HL-60 (cell line): ENCODE measurements around the gene ZBTB34.
A peak's percentile ranks its signal among the peaks of the same experiment; 100 is the strongest.

ENCODE experiments used
- DNase-seq, 2 experiments: peaks; one replicate each; pipeline ENCODE4 v3.0.0-alpha.2; 2010 to 2020; ENCODE audit warnings: low read depth in 1 of 2, low spot score in 1 of 2
- H3K27ac ChIP-seq: fragments of 250-450 bp; sonication (Bioruptor Pico); replicated peaks from 2 replicates; pipeline ENCODE4 v1.5.1; 2020; ENCODE audit warnings: mild to moderate bottlenecking, moderate library complexity
- H3K27me3 ChIP-seq: fragments of 250-450 bp; sonication (Bioruptor Pico); 2 replicates; pipeline ENCODE4 v1.5.1; 2021; ENCODE audit warnings: mild to moderate bottlenecking, moderate library complexity; ENCODE audit not compliant: insufficient read depth, poor library complexity, severe bottlenecking
- H3K4me3 ChIP-seq: replicated peaks from 2 replicates; pipeline ENCODE4 v1.5.1; 2011; ENCODE audit warnings: mild to moderate bottlenecking, control low read depth, low read length; ENCODE audit not compliant: insufficient read depth
- CTCF ChIP-seq: IDR thresholded peaks from one replicate; pipeline ENCODE4 v1.5.1; 2011; ENCODE audit warnings: low read length, control low read depth, inconsistent platforms; ENCODE audit not compliant: insufficient read depth
- GABPA ChIP-seq: IDR thresholded peaks from 2 replicates; pipeline ENCODE4 v1.6.1; 2012; ENCODE audit warnings: low read depth
- POLR2AphosphoS5 ChIP-seq: IDR thresholded peaks from 2 replicates; pipeline ENCODE4 v1.6.1; 2012; ENCODE audit warnings: low read depth
- REST ChIP-seq: IDR thresholded peaks from 2 replicates; pipeline ENCODE4 v1.6.1; 2012; ENCODE audit warnings: low read depth; ENCODE audit not compliant: insufficient replicate concordance
- SPI1 ChIP-seq: IDR thresholded peaks from 2 replicates; pipeline ENCODE4 v1.6.1; 2012; ENCODE audit warnings: low read depth, mild to moderate bottlenecking, borderline replicate concordance

Gene ZBTB34

GRCh38 chr9:126857261-126857960 is 3.0 kb upstream of the ZBTB34 start:
- Histone ChIP-seq H3K4me3 (no peak overlapping the region), H3K27me3 (no peaks in the 10 kb centered on the region), H3K27ac (no peak overlapping the region)
- no peak for TF ChIP-seq REST
- no peak for TF ChIP-seq POLR2AphosphoS5
- no peak for TF ChIP-seq GABPA
- no peak for TF ChIP-seq CTCF
- no peak for TF ChIP-seq SPI1
- DNase-seq: no peak

- Histone ChIP-seq H3K4me3 (no peak overlapping the region), H3K27me3 (no peaks in the 10 kb centered on the region), H3K27ac (no peak overlapping the region)
- DNase-seq: no peak
- TF ChIP-seq SPI1 (no peak), GABPA (no peak), REST (no peak), POLR2AphosphoS5 (no peak), CTCF (no peak)
These were observed 1.3 kb upstream of the ZBTB34 start for GRCh38 chr9:126859111-126859510.

- Histone ChIP-seq H3K4me3 (peak overlapping the region; percentile 81), H3K27ac (peak overlapping the region; percentile 82), H3K27me3 (no peaks in the 10 kb centered on the region)
- DNase-seq: peak in 1 of 2 experiments; percentile 8
- TF ChIP-seq GABPA (no peak), POLR2AphosphoS5 (no peak), REST (no peak), SPI1 (no peak), CTCF (no peak)
These were observed 473 bp downstream of the ZBTB34 start for GRCh38 chr9:126860757-126861466.
